WTC11 (cell line): ENCODE results near the gene CD164L2.

ENCODE experiments used
- AR ChIP-seq: fragments of 250-450 bp; sonication (Bioruptor Pico); IDR thresholded peaks from 2 replicates; pipeline ENCODE4 v1.9.0; 2021; ENCODE audit warnings: mild to moderate bottlenecking
- ATF3 ChIP-seq: sonication (generic); formaldehyde crosslinking; conservative IDR thresholded peaks from 2 replicates; pipeline ENCODE4 v1.8.1; 2022; ENCODE audit warnings: mild to moderate bottlenecking, missing genetic modification reagents
- CTCF ChIP-seq: fragments of 200-600 bp; IDR thresholded peaks from 2 replicates; pipeline ENCODE4 v1.8.0; 2022; ENCODE audit warnings: antibody characterized with exemption
- JUN ChIP-seq: sonication (generic); formaldehyde crosslinking; IDR thresholded peaks from 2 replicates; pipeline ENCODE4 v1.8.0; 2023; ENCODE audit warnings: mild to moderate bottlenecking, missing genetic modification reagents
- MAX ChIP-seq: sonication (generic); formaldehyde crosslinking; IDR thresholded peaks from 2 replicates; pipeline ENCODE4 v1.8.0; 2022; ENCODE audit warnings: mild to moderate bottlenecking, missing genetic modification reagents
- MLX ChIP-seq: sonication (generic); formaldehyde crosslinking; IDR thresholded peaks from 2 replicates; pipeline ENCODE4 v1.8.1; 2023; ENCODE audit warnings: mild to moderate bottlenecking, missing genetic modification reagents, moderate library complexity
- NR2C2 ChIP-seq: sonication (generic); formaldehyde crosslinking; IDR thresholded peaks from 2 replicates; pipeline ENCODE4 v1.8.0; 2022; ENCODE audit warnings: mild to moderate bottlenecking, missing genetic modification reagents
- NR3C1 ChIP-seq: sonication (generic); formaldehyde crosslinking; conservative IDR thresholded peaks from 2 replicates; pipeline ENCODE4 v1.8.1; 2023; ENCODE audit warnings: low read depth, mild to moderate bottlenecking, missing genetic modification reagents
- PREB ChIP-seq: sonication (generic); formaldehyde crosslinking; IDR thresholded peaks from 2 replicates; pipeline ENCODE4 v1.8.1; 2022; ENCODE audit warnings: mild to moderate bottlenecking, missing genetic modification reagents, moderate library complexity, borderline replicate concordance
- SMAD3 ChIP-seq: sonication (generic); formaldehyde crosslinking; IDR thresholded peaks from 2 replicates; pipeline ENCODE4 v1.8.0; 2022; ENCODE audit warnings: missing genetic modification reagents, mild to moderate bottlenecking, borderline replicate concordance
- SP1 ChIP-seq: sonication (generic); formaldehyde crosslinking; conservative IDR thresholded peaks from 2 replicates; pipeline ENCODE4 v1.8.1; 2022; ENCODE audit warnings: missing genetic modification reagents
- ZNF423 ChIP-seq: fragments of 250-450 bp; sonication (Bioruptor Pico); IDR thresholded peaks from 2 replicates; pipeline ENCODE4 v2.1.2; 2022; ENCODE audit warnings: mild to moderate bottlenecking, moderate library complexity

- TF ChIP-seq SMAD3 (CRISPR knock-in tag) (no peak), AR (CRISPR knock-in tag) (no peak), MAX (CRISPR knock-in tag) (no peak), MLX (CRISPR knock-in tag) (no peak), JUN (CRISPR knock-in tag) (no peak), CTCF (no peak), PREB (CRISPR knock-in tag) (no peak), NR2C2 (CRISPR knock-in tag) (no peak), ZNF423 (CRISPR knock-in tag) (no peak), NR3C1 (no peak), ATF3 (CRISPR knock-in tag) (no peak), SP1 (CRISPR knock-in tag) (no peak)
Measured at GRCh38 chr1:27409669-27410068, 26.5 kb upstream of the CD164L2 start.
